ENCODE data around the gene SOCS7. TPM values are rescaled to one million over a fixed set of nuclear protein-coding genes. Genes with fewer than 3 reads are reported as not detected.

SOCS7 gene
- total RNA-seq, 2 experiments from 2014 or later = 13.7 to 16.9 TPM

DNA sequence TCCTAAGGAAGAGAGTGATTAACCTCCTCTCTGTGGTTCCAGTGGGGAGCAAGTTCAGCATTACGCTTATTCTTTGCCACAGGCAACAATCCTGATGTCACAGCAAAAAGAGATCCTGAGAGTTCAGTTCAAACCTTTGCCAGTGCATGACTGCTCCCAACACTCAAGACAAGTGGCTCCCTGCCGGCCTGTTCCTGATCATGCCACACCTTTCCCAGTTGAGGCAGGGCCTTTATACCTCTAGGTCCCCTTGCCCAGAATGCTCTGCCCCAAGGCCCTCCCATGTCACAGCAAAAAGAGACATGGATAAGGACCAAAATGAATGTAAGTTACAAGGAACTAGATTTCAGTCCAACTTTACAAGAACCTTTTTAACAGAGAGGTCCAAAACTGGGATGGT is 45.6 kb downstream of the SOCS7 start:
- H3K27me3 ChIP-seq (ENCODE audit: control insufficient read depth in 1 of 2, insufficient read depth in 2 of 2, low read length in 2 of 2) = no peaks in the 10 kb centered on the region
- POLR2A ChIA-PET = no interaction called here
- H3K27me3 Mint-ChIP-seq = no peaks in the 10 kb centered on the region
- TF ChIP-seq, protein P1, sequence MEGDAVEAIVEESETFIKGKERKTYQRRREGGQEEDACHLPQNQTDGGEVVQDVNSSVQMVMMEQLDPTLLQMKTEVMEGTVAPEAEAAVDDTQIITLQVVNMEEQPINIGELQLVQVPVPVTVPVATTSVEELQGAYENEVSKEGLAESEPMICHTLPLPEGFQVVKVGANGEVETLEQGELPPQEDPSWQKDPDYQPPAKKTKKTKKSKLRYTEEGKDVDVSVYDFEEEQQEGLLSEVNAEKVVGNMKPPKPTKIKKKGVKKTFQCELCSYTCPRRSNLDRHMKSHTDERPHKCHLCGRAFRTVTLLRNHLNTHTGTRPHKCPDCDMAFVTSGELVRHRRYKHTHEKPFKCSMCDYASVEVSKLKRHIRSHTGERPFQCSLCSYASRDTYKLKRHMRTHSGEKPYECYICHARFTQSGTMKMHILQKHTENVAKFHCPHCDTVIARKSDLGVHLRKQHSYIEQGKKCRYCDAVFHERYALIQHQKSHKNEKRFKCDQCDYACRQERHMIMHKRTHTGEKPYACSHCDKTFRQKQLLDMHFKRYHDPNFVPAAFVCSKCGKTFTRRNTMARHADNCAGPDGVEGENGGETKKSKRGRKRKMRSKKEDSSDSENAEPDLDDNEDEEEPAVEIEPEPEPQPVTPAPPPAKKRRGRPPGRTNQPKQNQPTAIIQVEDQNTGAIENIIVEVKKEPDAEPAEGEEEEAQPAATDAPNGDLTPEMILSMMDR (IDR thresholded peaks at IDR 0.05) = no peak
- H3K4me3 Mint-ChIP-seq = no peak overlapping the region
- CTCF ChIA-PET = no interaction called here
- DNase-seq (no peak), ATAC-seq (ENCODE audit: poor library complexity) (no peak)
- no peaks in the 10 kb centered on the region for H3K4me1 Mint-ChIP-seq (ENCODE audit: low read depth)
- intact Hi-C loops (cut with DNase I, micrococcal nuclease) = no loop called here
- H3K4me1 ChIP-seq (ENCODE audit: insufficient read depth, low read length) = no peaks in the 10 kb centered on the region
- H3K36me3 ChIP-seq (ENCODE audit: insufficient read depth, low read length) = peaks cover 61% of the 10 kb centered on the region
- H3K4me3 ChIP-seq (ENCODE audit: low read length) = no peak overlapping the region
- peaks cover 73% of the 10 kb centered on the region for H3K36me3 Mint-ChIP-seq (ENCODE audit: low read depth)
- H3K9me3 ChIP-seq (ENCODE audit: control insufficient read depth in 1 of 2, insufficient read depth in 1 of 2, low read length in 2 of 2) = no peaks in the 10 kb centered on the region
- H3K27ac ChIP-seq (ENCODE audit: low read depth in 1 of 2, low read length in 2 of 2) = no peak overlapping the region
- H3K9me3 Mint-ChIP-seq = no peaks in the 10 kb centered on the region
- H3K27ac Mint-ChIP-seq = no peak overlapping the region

DNA sequence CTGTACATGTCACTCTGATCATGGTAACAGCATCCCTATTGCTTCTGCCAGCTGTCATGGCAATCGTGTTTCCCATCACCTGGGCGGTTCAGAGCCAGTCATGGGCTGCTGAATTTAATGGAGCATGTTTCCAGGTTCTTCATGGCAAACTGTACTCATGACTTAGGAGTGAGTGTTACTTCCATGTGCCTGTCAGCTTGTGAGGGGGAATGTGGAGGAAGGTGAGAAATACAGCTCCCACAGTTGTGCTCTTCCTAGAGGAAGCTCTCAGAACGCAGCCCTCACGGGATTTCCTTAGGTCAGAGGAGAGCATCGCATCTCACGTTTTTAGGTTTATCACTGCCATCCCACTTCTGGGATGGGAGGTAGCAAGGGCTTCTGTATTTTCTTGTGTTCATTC is 48.6 kb downstream of the SOCS7 start:
- peaks cover 51% of the 10 kb centered on the region for H3K36me3 ChIP-seq (ENCODE audit: insufficient read depth, low read length)
- no peaks in the 10 kb centered on the region for H3K9me3 ChIP-seq (ENCODE audit: control insufficient read depth in 1 of 2, insufficient read depth in 1 of 2, low read length in 2 of 2)
- POLR2A ChIA-PET = no interaction called here
- H3K4me3 Mint-ChIP-seq = no peak overlapping the region
- no peak overlapping the region for H3K27ac Mint-ChIP-seq
- no peaks in the 10 kb centered on the region for H3K27me3 Mint-ChIP-seq
- CTCF ChIA-PET = no interaction called here
- no peak overlapping the region for H3K4me3 ChIP-seq (ENCODE audit: low read length)
- H3K27me3 ChIP-seq (ENCODE audit: control insufficient read depth in 1 of 2, insufficient read depth in 2 of 2, low read length in 2 of 2) = no peaks in the 10 kb centered on the region
- no peaks in the 10 kb centered on the region for H3K4me1 ChIP-seq (ENCODE audit: insufficient read depth, low read length)
- peaks cover 66% of the 10 kb centered on the region for H3K36me3 Mint-ChIP-seq (ENCODE audit: low read depth)
- DNase-seq (no peak), ATAC-seq (ENCODE audit: poor library complexity) (no peak)
- no peaks in the 10 kb centered on the region for H3K9me3 Mint-ChIP-seq
- intact Hi-C loops (cut with DNase I, micrococcal nuclease) = no loop called here
- H3K27ac ChIP-seq (ENCODE audit: low read depth in 1 of 2, low read length in 2 of 2) = no peak overlapping the region
- H3K4me1 Mint-ChIP-seq (ENCODE audit: low read depth) = no peaks in the 10 kb centered on the region
- TF ChIP-seq, protein P1 (IDR thresholded peaks at IDR 0.05) = no peak

DNA sequence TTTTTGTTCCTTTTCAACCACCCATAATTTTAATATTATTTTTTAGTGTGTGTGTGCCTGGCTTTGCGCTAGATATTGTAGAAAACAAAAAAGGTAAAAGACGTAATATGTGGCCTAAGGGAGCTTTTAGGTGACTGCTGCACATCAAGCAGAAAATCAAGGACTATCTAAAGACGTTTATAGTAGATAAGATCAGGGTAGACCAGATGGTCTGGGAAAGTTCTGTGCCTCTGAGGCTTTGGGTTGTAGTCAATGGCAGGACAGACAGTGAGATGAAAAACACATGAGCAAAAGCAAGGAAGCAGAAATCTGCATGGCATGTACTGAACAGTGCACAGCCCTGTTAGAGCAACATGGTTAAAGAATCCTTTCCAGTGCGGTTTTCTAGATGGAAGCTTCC is 49.8 kb downstream of the SOCS7 start:
- H3K4me3 ChIP-seq (ENCODE audit: low read length) = no peak overlapping the region
- no peak overlapping the region for H3K27ac ChIP-seq (ENCODE audit: low read depth in 1 of 2, low read length in 2 of 2)
- no peaks in the 10 kb centered on the region for H3K27me3 Mint-ChIP-seq
- H3K4me3 Mint-ChIP-seq = no peak overlapping the region
- peaks cover 54% of the 10 kb centered on the region for H3K36me3 Mint-ChIP-seq (ENCODE audit: low read depth)
- ChIA-PET CTCF (interaction anchor here (1.2 kb wide), 1 partner anchor 53 kb away, joined by 3 read pairs; no protein-coding TSS in a partner anchor), POLR2A (interaction anchor here (0.6 kb wide), 1 partner anchor 8 kb away, joined by 3 read pairs; no protein-coding TSS in a partner anchor)
- no peaks in the 10 kb centered on the region for H3K4me1 Mint-ChIP-seq (ENCODE audit: low read depth)
- no peaks in the 10 kb centered on the region for H3K27me3 ChIP-seq (ENCODE audit: control insufficient read depth in 1 of 2, insufficient read depth in 2 of 2, low read length in 2 of 2)
- intact Hi-C loops (cut with DNase I, micrococcal nuclease) = no loop called here
- ATAC-seq (ENCODE audit: poor library complexity) (no peak), DNase-seq (no peak)
- no peaks in the 10 kb centered on the region for H3K9me3 Mint-ChIP-seq
- TF ChIP-seq, protein P1 (IDR thresholded peaks at IDR 0.05) = no peak
- H3K9me3 ChIP-seq (ENCODE audit: control insufficient read depth in 1 of 2, insufficient read depth in 1 of 2, low read length in 2 of 2) = no peaks in the 10 kb centered on the region
- no peak overlapping the region for H3K27ac Mint-ChIP-seq
- H3K36me3 ChIP-seq (ENCODE audit: insufficient read depth, low read length) = peaks cover 40% of the 10 kb centered on the region
- H3K4me1 ChIP-seq (ENCODE audit: insufficient read depth, low read length) = no peaks in the 10 kb centered on the region

Data from CD4-positive, alpha-beta T cell (primary cell).